Neural cell (in vitro differentiated cells): Measurements from ENCODE around the gene KCNQ5. TPM values are rescaled to one million over a fixed set of nuclear protein-coding genes. Genes with fewer than 3 reads are reported as not detected.

ENCODE experiments used
- H2AFZ ChIP-seq: fragments of 200-600, 300-800 bp; sonication (generic), shearing (Covaris generic); 2 replicates; pipeline ENCODE4 v1.6.0; 2014; ENCODE audit warnings: low read depth, mild to moderate bottlenecking, antibody characterized with exemption, low read length, moderate library complexity
- H3F3A ChIP-seq: fragments of 200-600 bp; shearing (Covaris generic); 2 replicates; pipeline ENCODE4 v1.6.1; 2016; ENCODE audit warnings: mild to moderate bottlenecking, moderate library complexity, mixed read lengths, antibody characterized with exemption, low read length; ENCODE audit not compliant: insufficient read depth, poor library complexity, severe bottlenecking
- H3K27ac ChIP-seq: fragments of 200-600, 300-800 bp; sonication (generic), shearing (Covaris generic); 2 replicates; pipeline ENCODE4 v1.5.1; 2014; ENCODE audit warnings: mild to moderate bottlenecking, low read length, moderate library complexity
- H3K27me3 ChIP-seq: fragments of 300-800, 200-600 bp; sonication (generic), shearing (Covaris generic); 2 replicates; pipeline ENCODE4 v1.6.0; 2014; ENCODE audit warnings: mild to moderate bottlenecking, low read depth, low read length, moderate library complexity; ENCODE audit not compliant: insufficient read depth
- H3K36me3 ChIP-seq: fragments of 300-800, 200-600 bp; sonication (generic), shearing (Covaris generic); 2 replicates; pipeline ENCODE4 v1.5.1; 2014; ENCODE audit warnings: mild to moderate bottlenecking, antibody characterized with exemption, low read length, moderate library complexity; ENCODE audit not compliant: insufficient read depth
- H3K4me2 ChIP-seq: fragments of 300-800, 200-600 bp; sonication (generic), shearing (Covaris generic); 2 replicates; pipeline ENCODE4 v1.6.0; 2014; ENCODE audit warnings: mild to moderate bottlenecking, low read length
- H3K4me3 ChIP-seq: fragments of 300-800, 200-600 bp; sonication (generic), shearing (Covaris generic); 2 replicates; pipeline ENCODE4 v1.5.1; 2014; ENCODE audit warnings: mild to moderate bottlenecking, low read length, moderate library complexity
- H3K79me2 ChIP-seq: fragments of 200-600 bp; shearing (Covaris generic); replicated peaks from 2 replicates; pipeline ENCODE4 v1.6.0; 2014; ENCODE audit warnings: mild to moderate bottlenecking, low read length, moderate library complexity; ENCODE audit not compliant: insufficient read depth
- H3K9ac ChIP-seq: fragments of 300-800, 200-600 bp; sonication (generic), shearing (Covaris generic); 2 replicates; pipeline ENCODE4 v1.6.1; 2016; ENCODE audit warnings: mild to moderate bottlenecking, low read length, mixed read lengths
- H3K9me2 ChIP-seq: fragments of 200-600 bp; shearing (Covaris generic); 2 replicates; pipeline ENCODE4 v1.6.1; 2016; ENCODE audit warnings: mild to moderate bottlenecking, low read length, mixed read lengths; ENCODE audit not compliant: insufficient read depth
- H3K9me3 ChIP-seq: fragments of 200-600, 300-800 bp; sonication (generic), shearing (Covaris generic); 2 replicates; pipeline ENCODE4 v1.6.1; 2016; ENCODE audit warnings: mild to moderate bottlenecking, mixed run types, low read length, moderate library complexity, mixed read lengths
- H4K20me1 ChIP-seq: fragments of 200-600 bp; shearing (Covaris generic); 2 replicates; pipeline ENCODE4 v1.6.1; 2016; ENCODE audit warnings: mild to moderate bottlenecking, mixed run types; ENCODE audit not compliant: insufficient read depth
- CTCF ChIP-seq: fragments of 450-650 bp; IDR thresholded peaks from 2 replicates; pipeline ENCODE4 v1.5.1; 2014; ENCODE audit warnings: antibody characterized with exemption, mild to moderate bottlenecking, moderate library complexity; ENCODE audit not compliant: poor library complexity, severe bottlenecking
- EP300 ChIP-seq: fragments of 450-650 bp; conservative IDR thresholded peaks from 2 replicates; pipeline ENCODE4 v1.6.1; 2014; ENCODE audit warnings: antibody characterized with exemption, mild to moderate bottlenecking, moderate library complexity; ENCODE audit not compliant: poor library complexity, severe bottlenecking
- EZH2 ChIP-seq: fragments of 200-600, 300-800 bp; shearing (Covaris generic), sonication (generic); IDR thresholded peaks from 2 replicates; pipeline ENCODE4 v1.6.1; 2014; ENCODE audit warnings: antibody characterized with exemption, low read length, borderline replicate concordance, mild to moderate bottlenecking; ENCODE audit not compliant: insufficient read depth, poor library complexity, severe bottlenecking
- MXI1 ChIP-seq: fragments of 450-650 bp; conservative IDR thresholded peaks from 2 replicates; pipeline ENCODE4 v1.6.1; 2014; ENCODE audit warnings: antibody characterized with exemption, mild to moderate bottlenecking; ENCODE audit not compliant: poor library complexity, severe bottlenecking
- POLR2AphosphoS5 ChIP-seq: IDR thresholded peaks from 2 replicates; pipeline ENCODE4 v1.6.1; 2012
- RAD21 ChIP-seq: fragments of 450-650 bp; conservative IDR thresholded peaks from 2 replicates; pipeline ENCODE4 v1.6.1; 2014; ENCODE audit warnings: antibody characterized with exemption, mild to moderate bottlenecking, moderate library complexity
- REST ChIP-seq: IDR thresholded peaks from 2 replicates; pipeline ENCODE4 v1.6.1; 2012; ENCODE audit warnings: borderline replicate concordance
- SMC3 ChIP-seq: fragments of 450-650 bp; conservative IDR thresholded peaks from 2 replicates; pipeline ENCODE4 v1.6.1; 2014; ENCODE audit warnings: antibody characterized with exemption, mild to moderate bottlenecking, moderate library complexity; ENCODE audit not compliant: poor library complexity
- TAF1 ChIP-seq: IDR thresholded peaks from 2 replicates; pipeline ENCODE4 v1.6.1; 2012; ENCODE audit warnings: low read depth
- polyA plus RNA-seq: library from polyadenylated mRNA; depleted of rRNA; stranded (reverse); fragments of >200 nt; gene quantifications from 2 replicates; pipeline ENCODE4 v1.2.3, GENCODE V29; 2014

KCNQ5 gene
- polyA plus RNA-seq, 1 donor from 2014 or later = 0.30 TPM

GRCh38 chr6:73129653-73130443 is 508.0 kb downstream of the KCNQ5 start:
- Histone ChIP-seq H3K27ac (no peak overlapping the region), H3K4me2 (no peak overlapping the region), H3K36me3 (no peaks in the 10 kb centered on the region), H3K27me3 (no peaks in the 10 kb centered on the region), H4K20me1 (no peaks in the 10 kb centered on the region), H2AFZ (no peak overlapping the region), H3K9me3 (no peaks in the 10 kb centered on the region), H3F3A (no peaks in the 10 kb centered on the region), H3K9ac (no peak overlapping the region), H3K9me2 (no peaks in the 10 kb centered on the region), H3K79me2 (no peaks in the 10 kb centered on the region), H3K4me3 (no peak overlapping the region)
- TF ChIP-seq REST = no peak
- TF ChIP-seq SMC3 = peak; percentile 77
- peak; percentile 72 for TF ChIP-seq RAD21
- peak; percentile 69 for TF ChIP-seq CTCF

- Histone ChIP-seq H3K27me3 (no peaks in the 10 kb centered on the region), H3K9me2 (no peaks in the 10 kb centered on the region), H3K36me3 (no peaks in the 10 kb centered on the region), H4K20me1 (no peaks in the 10 kb centered on the region), H3K9ac (no peak overlapping the region), H3K9me3 (no peaks in the 10 kb centered on the region), H3K79me2 (no peaks in the 10 kb centered on the region), H3K4me2 (no peak overlapping the region), H3K4me3 (no peak overlapping the region), H3F3A (no peaks in the 10 kb centered on the region), H2AFZ (no peak overlapping the region), H3K27ac (no peak overlapping the region)
- TF ChIP-seq EP300 (no peak), CTCF (no peak), MXI1 (no peak), RAD21 (no peak), REST (no peak), SMC3 (no peak), TAF1 (no peak), POLR2AphosphoS5 (no peak), EZH2 (no peak)
These were observed 509.8 kb downstream of the KCNQ5 start for GRCh38 chr6:73131706-73132105.
